Measurements from ENCODE around the gene MTFR2.

DNA sequence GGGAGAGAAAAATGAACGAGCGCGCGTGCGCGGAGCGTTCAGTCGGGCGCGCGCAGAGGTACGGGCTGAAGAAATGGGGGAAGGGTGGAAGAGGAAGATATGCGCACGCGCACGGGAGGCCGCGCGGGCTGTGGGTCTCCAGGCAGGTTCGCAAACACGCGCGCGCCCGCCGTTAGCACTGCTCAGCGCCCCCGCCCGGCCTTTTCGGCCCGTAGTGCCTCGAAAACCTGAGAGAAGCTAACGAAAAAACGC, 39.1 kb upstream of the MTFR2 start:
- no peak for TF ChIP-seq CTCF (IDR thresholded peaks at IDR 0.05; ENCODE audit: insufficient read depth, low read length, poor library complexity, severe bottlenecking)
- no peak for TF ChIP-seq EZH2phosphoT487 (conservative IDR thresholded peaks at IDR 0.05; ENCODE audit: low read length)
